Inflammatory macrophage (primary cell): ENCODE data around the gene THSD1.
A peak's percentile ranks its signal among the peaks of the same experiment; 100 is the strongest.
"Not testable (repeated sequence)": the region's sequence is repeated elsewhere in the genome, so short reads cannot be mapped to it uniquely, and the experiment has no call there.

Source experiments
- DNase-seq, 2 donors: peaks; one replicate each; pipeline ENCODE4 v3.0.0-alpha.2; 2020 to 2022
- total RNA-seq, 18 experiments: gene quantifications; one replicate each; lab custom pipeline; 2026; ENCODE audit warnings: mixed read lengths in 6 of 18, inconsistent platforms in 2 of 18; lab: John Stamatoyannopoulos, UW

The THSD1 gene
- total RNA-seq, result 0.04 to 1.3 (median 0.39) reads per million in 18 experiments

DNA sequence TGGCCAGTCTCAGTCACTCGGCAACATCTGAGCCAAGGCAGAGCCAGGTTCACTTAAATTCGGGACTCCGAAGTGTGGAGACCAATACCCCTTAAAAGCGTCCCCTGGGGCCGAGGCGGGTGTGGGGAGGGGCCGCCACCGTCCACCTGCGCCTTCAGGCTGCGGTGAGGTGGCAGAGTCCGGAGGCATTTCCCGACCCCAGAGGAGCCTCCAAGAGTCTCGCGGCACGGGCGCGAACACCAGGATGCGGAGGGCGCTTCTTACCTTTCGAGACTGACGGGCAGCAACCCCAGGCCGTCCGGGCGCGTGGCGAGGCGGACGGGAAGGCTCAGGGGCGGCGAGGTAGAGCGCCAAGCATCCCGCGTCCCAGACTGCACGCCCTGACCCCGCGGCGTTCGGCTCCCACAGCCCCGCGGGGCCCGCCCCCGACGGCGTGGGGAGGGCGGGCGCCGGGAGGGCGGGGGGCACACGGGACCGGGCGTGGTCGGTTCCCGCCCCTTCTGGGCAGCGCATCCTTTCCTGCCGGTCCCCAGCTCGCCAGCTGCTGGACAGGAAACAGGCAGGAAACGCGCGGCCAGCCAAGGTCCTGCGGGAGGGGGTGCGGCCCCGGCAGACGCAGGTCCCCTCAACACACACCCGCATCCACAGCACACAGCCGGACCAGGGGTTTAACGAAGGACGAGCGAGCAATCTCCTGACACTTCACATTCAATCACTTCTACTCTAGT, at the start of gene THSD1:
TSS of gene THSD1 (minus strand) at position 406 of the 728 bp plus-strand sequence. CDS start 3,572 bp downstream, outside the sequence.
- DNase-seq, result no peak

GRCh38 chr13:52455677-52456041, 49.7 kb upstream of the THSD1 start:
- DNase-seq, result peak; percentile 71 to 81

DNA sequence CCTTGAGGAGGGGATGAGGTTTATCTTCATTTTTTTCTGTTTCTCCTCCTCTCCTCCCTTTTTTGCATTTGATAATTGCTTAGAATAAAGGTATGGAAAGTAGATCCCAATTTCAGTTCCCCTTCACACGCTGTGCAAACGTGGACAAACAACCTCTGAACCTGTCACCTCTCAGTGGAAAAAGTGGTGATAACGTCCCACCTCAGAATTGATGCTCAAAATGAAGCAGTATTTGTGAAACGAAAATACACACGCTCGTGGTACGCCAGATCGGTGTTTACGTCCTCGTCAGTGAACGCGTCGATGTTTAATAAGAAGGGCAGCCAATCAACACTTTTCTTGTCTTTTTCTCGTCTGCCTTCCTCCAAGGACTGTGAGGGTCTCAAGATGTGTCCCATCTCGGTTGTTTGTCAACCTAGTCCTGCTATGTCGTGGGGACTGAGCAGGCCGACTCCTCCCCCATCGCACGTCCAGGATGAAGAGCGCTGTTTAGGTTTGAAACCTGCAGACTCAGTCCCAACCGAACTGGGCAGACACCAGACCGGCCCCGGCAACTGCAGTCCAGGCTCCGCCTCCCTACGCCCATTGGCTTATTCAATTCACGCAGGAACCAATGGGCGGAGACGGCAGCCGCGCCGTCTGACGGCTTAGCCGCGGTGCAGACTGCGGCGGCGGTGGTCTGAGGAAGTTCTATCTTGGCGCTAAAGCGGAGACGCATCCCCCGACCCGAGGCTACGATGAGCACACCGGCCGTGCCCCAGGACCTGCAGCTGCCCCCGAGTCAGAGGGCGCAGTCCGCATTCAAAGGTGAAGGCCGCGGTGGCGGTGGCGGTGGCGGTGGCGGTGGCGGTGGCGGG, 49.1 kb upstream of the THSD1 start, which contains the start of gene CKAP2:
TSS of gene CKAP2 (plus strand) at position 659 of the 857 bp plus-strand sequence. CDS start at position 738, 79 bp downstream.
- DNase-seq, result peak; percentile 96 to 97

- no peak for DNase-seq
Observed at GRCh38 chr13:52454459-52454819, 48.5 kb upstream of the THSD1 start.

GRCh38 chr13:52452470-52452869, 46.5 kb upstream of the THSD1 start:
- no peak for DNase-seq

DNA sequence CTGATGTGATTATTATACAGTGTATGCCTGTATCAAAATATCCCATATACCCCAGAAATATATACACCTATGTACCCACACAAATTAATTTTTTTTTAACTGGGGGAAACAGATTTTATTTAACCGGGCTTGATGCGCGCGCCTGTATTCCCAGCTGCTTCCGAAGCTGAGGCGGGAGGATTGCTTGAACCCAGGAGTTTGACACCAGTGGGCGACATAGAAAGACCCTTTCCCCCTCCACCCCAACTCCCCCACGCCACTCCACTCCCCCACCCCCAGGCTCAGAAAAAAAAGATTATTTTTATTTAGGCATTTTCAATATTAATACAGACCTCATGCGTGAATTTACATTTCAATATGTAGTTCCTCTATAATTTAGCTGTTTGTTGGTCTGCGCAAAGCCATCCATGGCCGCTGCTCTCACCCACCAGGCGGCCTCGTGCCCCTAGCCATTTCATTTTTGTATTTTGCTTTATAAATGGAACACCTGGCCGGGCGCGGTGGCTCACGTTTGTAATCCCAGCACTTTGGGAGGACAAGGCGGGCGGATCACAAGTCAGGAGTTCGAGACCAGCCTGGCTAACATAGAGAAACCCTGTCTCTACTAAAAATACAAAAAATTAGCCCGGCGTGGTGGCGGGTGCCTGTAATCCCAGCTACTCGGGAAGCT, 45.3 kb upstream of the THSD1 start:
- no peak for DNase-seq

DNA sequence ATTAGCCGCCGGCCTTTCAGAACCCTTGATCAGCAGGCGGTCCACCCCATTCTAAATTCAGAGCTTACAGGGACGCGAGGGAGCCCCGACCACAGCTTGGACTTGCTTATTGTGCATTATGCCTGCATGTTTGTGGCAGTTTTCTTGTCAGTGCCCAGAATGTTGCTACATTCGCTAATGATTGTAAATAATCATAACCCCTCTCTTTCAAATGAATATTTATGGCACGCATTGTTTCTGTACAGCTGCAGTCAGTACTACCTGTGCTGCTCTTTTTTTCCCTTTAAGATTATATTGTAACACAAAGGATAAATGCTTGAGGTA, 44.8 kb upstream of the THSD1 start:
- no peak for DNase-seq

GRCh38 chr13:52450012-52450792, 44.2 kb upstream of the THSD1 start, which contains the start of gene VPS36:
Gene VPS36, minus strand, starts transcription at chr13:52450634. Its CDS starts 40 bp downstream, at chr13:52450594.
- peak; percentile 97 to 98 for DNase-seq

DNA sequence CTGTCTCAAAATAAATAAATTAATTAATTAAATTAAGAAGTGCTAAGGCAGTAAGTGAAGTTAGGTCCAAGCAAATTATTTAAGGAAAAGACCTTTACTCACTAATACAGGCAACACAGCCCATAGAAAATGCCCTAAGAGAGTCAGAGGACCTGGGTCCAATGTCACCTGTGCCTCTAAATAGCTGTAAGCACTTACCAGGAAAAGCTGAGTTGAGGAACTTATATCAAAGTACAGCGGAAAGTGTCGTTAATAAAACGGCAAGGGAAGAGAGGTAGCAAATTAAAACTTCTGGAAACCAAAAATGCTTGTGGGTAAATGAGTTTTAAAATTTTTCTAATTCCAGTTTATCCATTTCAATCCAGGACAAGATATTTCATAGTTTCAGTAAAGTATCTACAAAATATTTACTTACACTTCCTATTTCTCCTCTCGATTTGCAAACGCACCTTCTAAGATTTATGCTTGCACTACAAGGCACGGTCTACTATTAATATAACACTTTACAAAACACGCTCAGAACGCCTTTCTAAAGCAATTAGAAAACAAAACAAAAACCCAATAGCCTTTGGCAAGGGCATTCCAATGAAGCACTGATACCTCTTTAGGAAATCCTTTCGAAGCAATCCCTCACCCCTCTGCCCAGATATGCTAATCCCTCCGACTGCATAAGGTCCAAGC, 43.5 kb upstream of the THSD1 start:
- DNase-seq, result no peak

GRCh38 chr13:52447815-52448552, 42.0 kb upstream of the THSD1 start:
- no peak for DNase-seq

GRCh38 chr13:52447354-52447753, 41.4 kb upstream of the THSD1 start:
- no peak for DNase-seq

DNA sequence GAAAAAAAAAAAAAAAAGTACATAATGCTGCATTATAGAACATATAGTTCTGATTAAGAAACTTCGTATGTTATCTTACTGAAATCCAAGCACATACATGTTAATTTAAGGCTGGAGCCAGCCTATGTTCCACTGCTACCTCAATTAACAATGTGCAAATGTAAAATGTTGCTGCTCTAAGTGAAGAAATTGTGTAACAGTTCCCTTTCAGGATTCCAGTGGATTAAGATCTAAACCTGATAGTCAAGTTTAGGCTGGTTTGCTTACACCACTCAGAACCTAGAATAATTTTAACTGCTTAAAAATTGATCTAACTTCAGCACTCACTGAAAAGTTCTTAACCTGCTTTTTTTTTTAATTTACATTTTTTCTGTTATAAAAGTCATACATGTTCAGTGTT, 40.3 kb upstream of the THSD1 start:
- DNase-seq, result no peak

DNA sequence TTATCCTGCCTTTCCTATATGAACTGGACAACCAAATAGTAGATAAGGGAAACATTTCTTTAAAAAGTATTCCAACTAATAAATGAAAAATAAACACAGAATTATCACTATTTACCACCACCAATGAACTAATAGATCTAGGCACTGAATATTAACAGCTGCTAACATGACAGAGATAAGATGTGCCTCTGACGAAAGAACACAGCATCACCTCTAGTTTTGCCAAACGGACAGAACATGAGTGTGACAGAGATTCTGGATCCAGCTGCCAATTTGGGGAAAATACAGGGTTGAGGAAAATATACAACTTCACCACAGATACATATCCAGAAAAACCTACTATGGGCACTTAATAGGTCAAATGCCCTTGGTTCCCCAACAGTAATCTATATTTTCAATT, 26.5 kb upstream of the THSD1 start:
- no peak for DNase-seq

DNA sequence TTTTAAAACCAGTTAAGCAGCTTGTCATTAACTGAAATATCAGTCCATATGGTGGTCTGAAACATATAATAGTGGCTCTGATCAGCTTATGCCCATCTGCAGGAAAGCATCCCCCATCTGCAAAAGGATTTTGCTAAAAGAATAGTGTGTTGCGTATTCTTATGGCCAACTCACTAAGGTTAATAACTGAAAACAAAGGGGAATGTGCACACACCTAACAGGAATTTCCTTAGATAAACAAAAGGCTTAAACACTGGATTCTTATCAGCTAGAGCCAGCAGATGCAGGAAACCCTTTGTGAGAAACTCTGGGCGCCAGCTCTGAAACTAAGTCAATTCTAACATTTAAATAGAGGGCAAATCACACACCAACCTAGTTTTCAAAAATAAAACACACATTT, 22.3 kb upstream of the THSD1 start:
- no peak for DNase-seq

DNA sequence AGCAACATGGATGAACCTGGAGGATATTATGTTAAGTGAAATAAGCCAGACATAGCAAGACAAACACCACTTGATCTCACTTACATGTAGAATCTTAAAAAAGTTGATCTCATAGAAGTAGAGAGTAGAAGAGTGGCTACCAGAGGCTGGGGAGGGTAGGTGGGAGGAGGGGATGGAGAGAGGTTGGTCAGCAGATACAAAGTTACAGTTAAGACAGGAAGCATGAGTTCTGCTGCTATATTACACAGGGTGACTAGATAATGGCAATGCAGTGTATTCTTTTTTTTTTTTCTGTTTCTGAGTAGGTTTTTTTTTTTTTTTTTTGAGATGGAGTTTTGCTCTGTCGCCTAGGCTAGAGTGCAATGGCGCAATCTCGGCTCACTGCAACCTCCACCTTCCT, 15.2 kb upstream of the THSD1 start:
- peak in 1 of 2 donors; percentile 9 for DNase-seq

DNA sequence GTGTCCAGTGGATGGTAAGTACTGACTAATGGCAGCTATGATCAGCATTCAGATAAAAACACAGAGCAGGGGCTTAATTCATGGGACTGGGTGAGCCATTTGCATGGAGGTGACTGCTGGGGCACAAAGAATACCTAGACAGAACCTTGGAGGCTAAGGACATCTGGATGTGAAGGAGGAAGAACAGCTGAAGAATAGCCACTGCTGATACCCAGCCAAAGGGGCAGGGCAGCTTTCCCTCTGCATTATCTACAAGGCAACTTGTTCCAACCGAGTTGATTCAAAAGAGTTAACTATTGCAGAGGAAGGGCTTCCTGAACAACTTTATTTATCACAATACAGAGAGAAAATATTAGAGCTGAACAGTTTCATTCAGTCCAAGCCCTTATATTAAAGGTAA, 13.1 kb upstream of the THSD1 start:
- no peak for DNase-seq

- no peak for DNase-seq
Observed at GRCh38 chr13:52414963-52415362, 9.0 kb upstream of the THSD1 start.

DNA sequence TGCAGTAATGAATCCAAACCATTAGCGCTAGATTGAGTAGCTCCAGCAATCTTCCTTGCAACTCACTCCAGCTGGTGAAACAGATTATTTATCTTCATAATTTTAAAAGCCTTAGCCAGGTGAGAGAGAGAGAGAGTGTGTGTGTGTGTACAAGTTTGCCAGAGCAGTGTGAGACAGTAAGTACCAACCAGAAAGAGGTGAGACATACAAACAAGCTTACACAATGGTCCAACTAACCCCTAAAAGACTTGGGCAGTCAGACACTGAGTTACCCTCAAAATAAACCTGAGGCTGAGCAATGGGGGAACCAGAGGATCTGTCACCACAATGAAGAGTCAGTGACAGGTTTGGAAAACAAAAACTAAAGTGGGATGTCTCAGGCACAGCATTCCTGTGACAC, 8.1 kb upstream of the THSD1 start:
- DNase-seq, result no peak

DNA sequence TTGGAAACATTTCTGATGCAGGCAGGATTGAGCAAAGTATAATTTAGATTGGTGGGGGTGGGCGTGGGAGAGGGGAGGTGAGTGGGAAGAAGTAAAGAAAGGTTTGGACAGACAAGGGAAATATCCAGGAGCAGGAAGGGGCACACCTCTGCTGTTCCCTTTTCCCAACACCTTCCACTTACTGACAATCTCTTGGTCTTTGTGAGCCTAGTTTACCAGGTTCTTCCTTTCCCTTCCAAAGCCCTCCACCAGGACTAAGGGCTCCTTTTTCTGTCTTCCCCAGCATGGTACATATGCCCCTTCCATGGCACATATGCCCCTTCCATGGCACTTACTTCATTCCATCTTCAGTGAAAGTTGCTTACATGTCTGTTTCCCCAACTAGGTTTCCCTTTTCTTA, 6.2 kb upstream of the THSD1 start:
- DNase-seq, result no peak

DNA sequence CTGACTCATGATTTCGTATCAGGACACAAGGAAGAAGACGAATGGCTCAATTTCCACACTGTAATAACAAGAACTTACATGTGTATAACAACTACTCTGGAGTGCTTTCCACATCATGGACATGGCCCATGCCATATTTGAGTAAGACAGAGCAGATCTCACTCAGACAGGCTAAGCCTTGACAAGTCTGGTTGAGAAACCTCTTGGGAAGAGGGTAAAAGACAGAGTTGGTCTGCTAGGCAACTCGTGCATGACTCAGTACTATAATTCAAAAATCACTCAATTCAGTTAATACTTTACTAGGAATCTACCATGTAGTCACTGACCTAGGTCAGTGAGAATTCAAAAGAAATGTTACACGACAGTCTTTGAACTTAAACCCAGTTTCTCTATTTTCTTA, 5.7 kb upstream of the THSD1 start:
- no peak for DNase-seq

DNA sequence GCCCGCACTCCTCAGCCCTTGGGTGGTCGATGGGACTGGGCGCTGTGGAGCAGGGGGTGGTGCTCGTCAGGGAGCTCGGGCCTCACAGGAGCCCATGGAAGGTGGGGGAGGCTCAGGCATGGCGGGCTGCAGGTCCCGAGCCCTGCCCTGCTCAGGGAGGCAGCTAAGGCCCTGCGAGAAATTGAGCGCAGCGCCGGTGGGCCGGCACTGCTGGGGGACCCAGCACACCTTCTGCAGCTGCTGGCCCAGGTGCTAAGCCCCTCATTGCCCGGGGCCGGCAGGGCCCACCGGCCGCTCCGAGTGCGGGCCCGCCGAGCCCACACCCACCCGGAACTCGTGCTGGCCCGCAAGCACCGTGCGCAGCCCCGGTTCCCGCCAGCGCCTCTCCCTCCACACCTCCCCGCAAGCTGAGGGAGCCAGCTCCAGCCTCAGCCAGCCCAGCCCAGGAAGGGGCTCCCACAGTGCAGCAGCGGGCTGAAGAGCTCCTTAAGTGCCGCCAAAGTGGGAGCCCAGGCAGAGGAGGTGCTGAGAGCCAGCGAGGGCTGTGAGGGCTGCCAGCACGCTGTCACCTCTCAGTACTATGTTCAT, 2.2 kb upstream of the THSD1 start:
- DNase-seq, result not testable (repeated sequence)
